H9 (cell line): Measurements from ENCODE around the gene SCD. TPM values are rescaled to one million over a fixed set of nuclear protein-coding genes. Genes with fewer than 3 reads are reported as not detected.

Experiments
- DNase-seq: peaks from one replicate; pipeline ENCODE4 v3.0.0-alpha.2; 2017
- H2AFZ ChIP-seq: one replicate; pipeline ENCODE4 v1.6.1; 2013; ENCODE audit warnings: mild to moderate bottlenecking, low read length, control low read depth, moderate library complexity
- H2AK5ac ChIP-seq: 2 replicates; pipeline ENCODE4 v1.6.1; 2013; ENCODE audit warnings: low read length, control low read depth, mixed read lengths; ENCODE audit not compliant: insufficient read length
- H2BK120ac ChIP-seq: one replicate; pipeline ENCODE4 v1.6.1; 2013; ENCODE audit warnings: low read depth, mild to moderate bottlenecking, low read length, control low read depth, inconsistent platforms; ENCODE audit not compliant: poor library complexity, severe bottlenecking
- H2BK12ac ChIP-seq: 2 replicates; pipeline ENCODE4 v1.6.1; 2013; ENCODE audit warnings: low read length, control low read depth, mixed read lengths, low read depth; ENCODE audit not compliant: insufficient read length
- H2BK15ac ChIP-seq: 2 replicates; pipeline ENCODE4 v1.6.1; 2013; ENCODE audit warnings: low read depth, low read length, control low read depth
- H2BK20ac ChIP-seq: one replicate; pipeline ENCODE4 v1.6.1; 2013; ENCODE audit warnings: low read depth, mild to moderate bottlenecking, low read length, control low read depth, inconsistent platforms; ENCODE audit not compliant: poor library complexity, severe bottlenecking
- H2BK5ac ChIP-seq: 2 replicates; pipeline ENCODE4 v1.6.1; 2013; ENCODE audit warnings: low read length, control low read depth, mixed read lengths; ENCODE audit not compliant: insufficient read length
- H3K14ac ChIP-seq: 2 replicates; pipeline ENCODE4 v1.6.1; 2013; ENCODE audit warnings: low read length, control low read depth; ENCODE audit not compliant: insufficient read depth
- H3K18ac ChIP-seq: 2 replicates; pipeline ENCODE4 v1.6.1; 2013; ENCODE audit warnings: low read depth, mild to moderate bottlenecking, mixed read lengths, low read length, control low read depth; ENCODE audit not compliant: insufficient read length
- H3K23ac ChIP-seq: 2 replicates; pipeline ENCODE4 v1.6.1; 2013; ENCODE audit warnings: low read length, control low read depth, mixed read lengths, low read depth; ENCODE audit not compliant: insufficient read length
- H3K23me2 ChIP-seq: 2 replicates; pipeline ENCODE4 v1.6.1; 2013; ENCODE audit warnings: low read depth, mild to moderate bottlenecking, mixed read lengths, low read length, control low read depth; ENCODE audit not compliant: insufficient read length, poor library complexity, severe bottlenecking
- H3K27ac ChIP-seq: 2 replicates; pipeline ENCODE4 v1.5.1; 2013; ENCODE audit warnings: low read length, control low read depth, mixed read lengths, low read depth; ENCODE audit not compliant: insufficient read length
- H3K27me3 ChIP-seq: 2 replicates; pipeline ENCODE4 v1.6.1; 2013; ENCODE audit warnings: low read length, control low read depth, inconsistent platforms; ENCODE audit not compliant: insufficient read depth
- H3K4ac ChIP-seq: 2 replicates; pipeline ENCODE4 v1.6.1; 2013; ENCODE audit warnings: low read depth, mild to moderate bottlenecking, control low read depth, inconsistent platforms, low read length, moderate library complexity
- H3K4me1 ChIP-seq: 2 replicates; pipeline ENCODE4 v1.6.1; 2013; ENCODE audit warnings: low read length, control low read depth, inconsistent platforms; ENCODE audit not compliant: insufficient read depth
- H3K4me2 ChIP-seq: 2 replicates; pipeline ENCODE4 v1.6.1; 2013; ENCODE audit warnings: low read length, control low read depth, mixed read lengths; ENCODE audit not compliant: insufficient read length, insufficient read depth
- H3K56ac ChIP-seq: 2 replicates; pipeline ENCODE4 v1.6.1; 2013; ENCODE audit warnings: low read depth, mild to moderate bottlenecking, mixed read lengths, low read length, control low read depth; ENCODE audit not compliant: insufficient read length
- H3K79me1 ChIP-seq: 2 replicates; pipeline ENCODE4 v1.6.1; 2013; ENCODE audit warnings: low read depth, mild to moderate bottlenecking, moderate library complexity, low read length, control low read depth, inconsistent platforms; ENCODE audit not compliant: insufficient read depth, poor library complexity, severe bottlenecking
- H3K79me2 ChIP-seq: 2 replicates; pipeline ENCODE4 v1.6.1; 2013; ENCODE audit warnings: low read length, control low read depth, inconsistent platforms; ENCODE audit not compliant: insufficient read depth
- H3K9ac ChIP-seq: 2 replicates; pipeline ENCODE4 v1.6.1; 2013; ENCODE audit warnings: low read length, control low read depth, mixed read lengths; ENCODE audit not compliant: insufficient read length; ENCODE audit errors: extremely low read depth
- H3K9me3 ChIP-seq: one replicate; pipeline ENCODE4 v1.6.1; 2013; ENCODE audit warnings: low read depth, low read length, inconsistent platforms; ENCODE audit not compliant: control insufficient read depth
- H3T11ph ChIP-seq: one replicate; pipeline ENCODE4 v1.6.1; 2013; ENCODE audit warnings: mild to moderate bottlenecking, low read length, control low read depth, inconsistent platforms
- H4K20me1 ChIP-seq: one replicate; pipeline ENCODE4 v1.6.1; 2013; ENCODE audit not compliant: control insufficient read depth, insufficient read length, insufficient read depth
- H4K5ac ChIP-seq: 2 replicates; pipeline ENCODE4 v1.6.1; 2013; ENCODE audit warnings: low read depth, mild to moderate bottlenecking, mixed read lengths, low read length, control low read depth; ENCODE audit not compliant: insufficient read length
- H4K8ac ChIP-seq: replicated peaks from 2 replicates; pipeline ENCODE4 v1.6.1; 2013; ENCODE audit warnings: low read length, control low read depth, mixed read lengths, low read depth; ENCODE audit not compliant: insufficient read length
- H4K91ac ChIP-seq: 2 replicates; pipeline ENCODE4 v1.6.1; 2013; ENCODE audit warnings: low read depth, mild to moderate bottlenecking, moderate library complexity, mixed read lengths, low read length, control low read depth; ENCODE audit not compliant: insufficient read length
- H3K27ac Mint-ChIP-seq, 3 experiments: 2 replicates in 2 of 3; 3 replicates in 1 of 3; pipeline ENCODE4 v1.8.0; 2020 to 2021; ENCODE audit warnings: mixed read lengths in 3 of 3, mild to moderate bottlenecking in 1 of 3, moderate library complexity in 1 of 3
- H3K27me3 Mint-ChIP-seq: 2 replicates; pipeline ENCODE4 v1.8.0; 2021; ENCODE audit warnings: low read depth, mild to moderate bottlenecking, moderate library complexity, mixed read lengths
- H3K36me3 Mint-ChIP-seq, 3 experiments: 2 replicates in 2 of 3; 3 replicates in 1 of 3; pipeline ENCODE4 v1.8.0; 2020 to 2021; ENCODE audit warnings: low read depth in 3 of 3, mixed read lengths in 3 of 3; ENCODE audit not compliant: insufficient read depth in 1 of 3
- H3K4me1 Mint-ChIP-seq, 2 experiments: 2 replicates each; pipeline ENCODE4 v1.8.0; 2020; ENCODE audit warnings: mixed read lengths in 2 of 2
- H3K4me3 Mint-ChIP-seq, 2 experiments: 2 replicates in 1 of 2; 3 replicates in 1 of 2; pipeline ENCODE4 v1.8.0; 2020 to 2021; ENCODE audit warnings: mild to moderate bottlenecking in 2 of 2, mixed read lengths in 2 of 2, moderate library complexity in 1 of 2
- H3K9me3 Mint-ChIP-seq, 2 experiments: 2 replicates in 1 of 2; 3 replicates in 1 of 2; pipeline ENCODE4 v1.8.0; 2020; ENCODE audit warnings: mild to moderate bottlenecking in 2 of 2, mixed read lengths in 2 of 2, moderate library complexity in 1 of 2
- WGBS: extraction: QIAGEN DNeasy Blood & Tissue Kit; methylation state at CpG from one replicate; pipeline ENCODE4 v1.1.7; 2013; ENCODE audit warnings: missing lambda C conversion rate, low lambda C conversion rate, mixed read lengths; ENCODE audit not compliant: insufficient read length; ENCODE audit errors: extremely low coverage; 5-methylcytosine and 5-hydroxymethylcytosine counted together
- total RNA-seq: library from RNA; stranded (reverse); gene quantifications from 2 replicates; pipeline ENCODE4 v1.2.1, GENCODE V29; 2021
- TF ChIP-seq, protein P1 (sequence below): fragments of 200-600 bp; sonication (generic); conservative IDR thresholded peaks from 3 replicates; pipeline ENCODE4 v1.8.0; 2021; ENCODE audit warnings: antibody characterized with exemption, mild to moderate bottlenecking

SCD gene
- total RNA-seq, 1 experiment from 2014 or later: 354 TPM

DNA sequence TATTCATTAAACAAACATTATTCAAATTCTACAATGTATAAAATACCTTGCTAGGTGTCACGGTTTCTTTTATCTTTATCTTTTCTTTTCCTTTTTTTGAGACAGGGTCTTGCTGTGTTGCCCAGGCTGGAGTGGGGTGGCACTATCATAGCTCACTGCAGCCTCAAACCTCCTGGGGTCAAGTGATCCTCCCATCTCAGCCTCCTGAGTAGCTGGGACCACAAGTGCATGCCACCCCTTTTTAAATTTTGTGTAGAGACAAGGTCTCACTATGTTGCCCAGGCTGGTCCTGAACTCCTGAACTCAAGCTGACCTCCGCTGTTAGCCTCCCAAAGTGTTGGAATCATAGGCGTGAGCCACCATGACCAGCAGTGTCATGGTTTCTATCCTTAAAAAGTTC is 42.6 kb upstream of the SCD start:
- 100% methylated on average over 1 of the region's 3 CpGs for WGBS

More for the DNA sequence above, 42.6 kb upstream of the SCD start:
- H4K5ac ChIP-seq: no peak overlapping the region
- H3K27me3 Mint-ChIP-seq: peaks cover 33% of the 10 kb centered on the region
- H3K56ac ChIP-seq: no peak overlapping the region
- TF ChIP-seq, protein P1, sequence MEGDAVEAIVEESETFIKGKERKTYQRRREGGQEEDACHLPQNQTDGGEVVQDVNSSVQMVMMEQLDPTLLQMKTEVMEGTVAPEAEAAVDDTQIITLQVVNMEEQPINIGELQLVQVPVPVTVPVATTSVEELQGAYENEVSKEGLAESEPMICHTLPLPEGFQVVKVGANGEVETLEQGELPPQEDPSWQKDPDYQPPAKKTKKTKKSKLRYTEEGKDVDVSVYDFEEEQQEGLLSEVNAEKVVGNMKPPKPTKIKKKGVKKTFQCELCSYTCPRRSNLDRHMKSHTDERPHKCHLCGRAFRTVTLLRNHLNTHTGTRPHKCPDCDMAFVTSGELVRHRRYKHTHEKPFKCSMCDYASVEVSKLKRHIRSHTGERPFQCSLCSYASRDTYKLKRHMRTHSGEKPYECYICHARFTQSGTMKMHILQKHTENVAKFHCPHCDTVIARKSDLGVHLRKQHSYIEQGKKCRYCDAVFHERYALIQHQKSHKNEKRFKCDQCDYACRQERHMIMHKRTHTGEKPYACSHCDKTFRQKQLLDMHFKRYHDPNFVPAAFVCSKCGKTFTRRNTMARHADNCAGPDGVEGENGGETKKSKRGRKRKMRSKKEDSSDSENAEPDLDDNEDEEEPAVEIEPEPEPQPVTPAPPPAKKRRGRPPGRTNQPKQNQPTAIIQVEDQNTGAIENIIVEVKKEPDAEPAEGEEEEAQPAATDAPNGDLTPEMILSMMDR: no peak
- H4K8ac ChIP-seq: no peak overlapping the region
- no peaks in the 10 kb centered on the region for H3K79me1 ChIP-seq
- H3K4me1 Mint-ChIP-seq: peaks cover 24 to 27% of the 10 kb centered on the region in 2 experiments
- no peak overlapping the region for H3K4me2 ChIP-seq
- H4K91ac ChIP-seq: no peak overlapping the region
- no peaks in the 10 kb centered on the region for H3K23me2 ChIP-seq
- H3K18ac ChIP-seq: no peak overlapping the region
- peaks cover 3% of the 10 kb centered on the region; the same call in 1 of the 2 replicates for H3K4me1 ChIP-seq
- no peak overlapping the region for H3K9ac ChIP-seq
- no peak overlapping the region for H3K27ac ChIP-seq
- H2AK5ac ChIP-seq: no peak overlapping the region
- no peak overlapping the region for H3K4ac ChIP-seq
- peaks cover under 1% of the 10 kb centered on the region for H4K20me1 ChIP-seq
- H3K27ac Mint-ChIP-seq: no peak overlapping the region
- H3T11ph ChIP-seq: no peak overlapping the region
- H2AFZ ChIP-seq: no peak overlapping the region
- no peak overlapping the region for H3K23ac ChIP-seq
- no peak overlapping the region for H2BK12ac ChIP-seq
- H3K36me3 Mint-ChIP-seq: peaks cover 3 to 10% (median 6%) of the 10 kb centered on the region in 3 experiments; a peak in 6 of 7 replicates
- no peak overlapping the region for H3K14ac ChIP-seq
- no peak overlapping the region for H2BK5ac ChIP-seq
- H3K79me2 ChIP-seq: no peaks in the 10 kb centered on the region
- no peak overlapping the region for H2BK120ac ChIP-seq
- no peaks in the 10 kb centered on the region for H3K27me3 ChIP-seq
- H2BK20ac ChIP-seq: no peak overlapping the region
- peaks cover 16 to 19% of the 10 kb centered on the region in 2 experiments for H3K9me3 Mint-ChIP-seq
- H3K4me3 Mint-ChIP-seq: no peak overlapping the region
- H3K9me3 ChIP-seq: no peaks in the 10 kb centered on the region
- H2BK15ac ChIP-seq: no peak overlapping the region
- no peak for DNase-seq
